ENCODE results near the gene TYK2. TPM values are rescaled to one million over a fixed set of nuclear protein-coding genes. Genes with fewer than 3 reads are reported as not detected.

TYK2 gene
- total RNA-seq, 4 donors from 2014 or later: 22.0 to 112 (median 67.8) TPM

DNA sequence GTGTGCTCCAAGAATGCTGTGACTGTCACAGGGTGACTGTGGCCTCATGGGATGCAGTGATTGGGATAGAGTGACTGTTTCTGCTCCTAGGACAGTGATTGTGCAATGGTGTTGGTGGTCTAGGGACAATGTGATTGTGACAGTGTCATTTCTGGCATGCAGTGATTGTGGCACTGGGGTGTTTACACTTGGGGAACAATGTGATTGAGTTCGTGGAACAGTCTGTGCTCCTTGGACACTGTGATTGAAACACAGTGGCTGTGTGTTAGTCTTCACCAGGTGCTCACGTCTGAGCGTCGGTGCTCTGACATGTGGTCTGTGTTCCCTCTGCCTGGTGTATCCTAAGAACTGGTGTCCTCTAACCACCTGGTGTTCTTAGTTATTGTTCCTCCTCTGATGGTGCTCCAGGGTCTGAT lies 41.7 kb upstream of the TYK2 start:
- H3K9me3 ChIP-seq: no peaks in the 10 kb centered on the region
- peaks cover 30 to 46% of the 10 kb centered on the region in 2 donors for H3K27me3 ChIP-seq

GRCh38 chr19:10421240-10422045 lies 41.1 kb upstream of the TYK2 start:
- Histone ChIP-seq H3K27me3 (peaks cover 36 to 52% of the 10 kb centered on the region in 2 donors), H3K4me3 (no peak overlapping the region), H3K9me3 (no peaks in the 10 kb centered on the region), H3K36me3 (no peaks in the 10 kb centered on the region), H3K4me1 (peaks cover 0 to 35% of the 10 kb centered on the region in 2 donors), H3K27ac (no peak overlapping the region)
- intact Hi-C loops (cut with DNase I; ENCODE audit: low total_unique reads): no loop called here
- DNase-seq: no peak
- TF ChIP-seq POLR2A (IDR thresholded peaks at IDR 0.05): no peak
- TF ChIP-seq CTCF (IDR thresholded peaks at IDR 0.05): no peak

More for the DNA sequence above, 41.7 kb upstream of the TYK2 start:
- intact Hi-C loops (cut with DNase I; ENCODE audit: low total_unique reads): no loop called here
- Histone ChIP-seq H3K27ac (no peak overlapping the region), H3K4me1 (peaks cover 0 to 30% of the 10 kb centered on the region in 2 donors), H3K36me3 (no peaks in the 10 kb centered on the region), H3K4me3 (no peak overlapping the region)
- no peak for TF ChIP-seq CTCF (IDR thresholded peaks at IDR 0.05)
- TF ChIP-seq POLR2A (IDR thresholded peaks at IDR 0.05): no peak
- no peak for DNase-seq

DNA sequence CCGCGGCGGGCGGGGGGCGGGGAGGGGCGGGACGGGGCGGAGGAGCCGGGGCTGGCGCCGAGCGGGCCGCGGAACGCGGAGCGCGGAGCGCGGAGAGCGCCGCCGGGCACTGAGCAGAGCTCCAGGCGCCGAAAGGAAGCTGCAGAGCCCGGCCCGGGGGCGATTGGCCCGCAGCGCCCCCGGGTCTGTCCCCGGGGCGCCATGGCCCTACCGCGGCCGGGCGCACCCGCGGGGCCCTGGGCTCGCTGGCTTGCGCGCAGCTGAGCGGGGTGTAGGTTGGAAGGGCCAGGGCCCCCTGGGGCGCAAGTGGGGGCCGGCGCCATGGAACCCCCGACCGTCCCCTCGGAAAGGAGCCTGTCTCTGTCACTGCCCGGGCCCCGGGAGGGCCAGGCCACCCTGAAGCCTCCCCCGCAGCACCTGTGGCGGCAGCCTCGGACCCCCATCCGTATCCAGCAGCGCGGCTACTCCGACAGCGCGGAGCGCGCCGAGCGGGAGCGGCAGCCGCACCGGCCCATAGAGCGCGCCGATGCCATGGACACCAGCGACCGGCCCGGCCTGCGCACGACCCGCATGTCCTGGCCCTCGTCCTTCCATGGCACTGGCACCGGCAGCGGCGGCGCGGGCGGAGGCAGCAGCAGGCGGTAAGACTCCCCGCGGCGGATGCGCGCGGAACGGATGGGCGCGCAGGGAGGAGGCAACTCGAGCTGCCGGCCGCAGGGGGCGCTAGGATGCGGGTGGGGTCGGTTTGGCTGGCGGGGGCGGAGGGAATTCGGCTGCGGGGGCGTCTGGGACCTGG lies 40.3 kb upstream of the TYK2 start, which contains the start of gene PDE4A:
TSS of gene PDE4A (plus strand) at position 95 of the 796 bp plus-strand sequence. CDS start at position 322, 227 bp downstream.
- Histone ChIP-seq H3K27ac (no peak within 1 kb of the TSS), H3K27me3 (peaks cover 38 to 52% of the 10 kb centered on the region in 2 donors), H3K9me3 (no peaks in the 10 kb centered on the region), H3K36me3 (no peaks in the 10 kb centered on the region), H3K4me3 (no peak within 1 kb of the TSS), H3K4me1 (peaks cover 0 to 35% of the 10 kb centered on the region in 2 donors)
- TF ChIP-seq CTCF (IDR thresholded peaks at IDR 0.05): no peak
- no peak for TF ChIP-seq POLR2A (IDR thresholded peaks at IDR 0.05)
- intact Hi-C loops (cut with DNase I; ENCODE audit: low total_unique reads): no loop called here
- no peak for DNase-seq

DNA sequence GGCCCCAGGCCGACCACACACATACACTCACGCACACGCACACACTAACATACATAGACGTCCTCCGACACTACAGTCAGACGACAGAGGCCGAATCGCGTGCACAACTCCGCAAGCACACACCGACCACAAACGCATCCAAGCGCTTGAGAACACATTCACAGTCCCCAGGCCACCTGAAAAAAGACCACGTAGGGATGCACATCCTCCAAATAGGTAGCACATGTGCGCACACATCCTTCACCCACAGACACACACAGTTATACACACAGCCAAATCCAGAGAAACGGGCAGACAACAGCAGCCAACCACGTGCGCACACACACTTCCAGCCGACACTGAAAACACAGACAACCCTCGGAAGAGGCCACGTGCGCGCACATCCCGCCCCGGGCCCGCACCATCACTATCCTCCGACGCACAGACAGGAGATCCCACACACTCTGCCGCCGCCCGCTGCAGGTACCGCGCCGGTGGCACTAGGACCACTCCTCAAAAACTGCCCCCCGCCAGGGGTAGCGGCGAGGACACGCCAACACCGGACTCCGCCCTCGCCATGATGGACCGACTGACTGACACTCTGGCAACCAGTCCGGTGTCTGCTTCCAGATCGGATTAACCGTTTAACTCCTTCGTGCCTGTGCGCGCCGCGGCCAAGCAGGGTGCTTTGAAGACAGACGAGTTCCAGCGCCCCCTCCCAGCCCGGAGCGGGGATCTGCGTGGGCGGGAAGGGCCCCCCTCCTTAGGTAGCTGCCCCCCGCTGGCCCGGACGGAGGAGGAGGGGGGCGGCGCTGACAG lies 39.5 kb upstream of the TYK2 start:
- Histone ChIP-seq H3K36me3 (no peaks in the 10 kb centered on the region), H3K4me1 (peaks cover 0 to 35% of the 10 kb centered on the region in 2 donors), H3K27me3 (peaks cover 38 to 47% of the 10 kb centered on the region in 2 donors), H3K9me3 (no peaks in the 10 kb centered on the region), H3K4me3 (no peak overlapping the region), H3K27ac (no peak overlapping the region)
- no peak for DNase-seq
- intact Hi-C loops (cut with DNase I; ENCODE audit: low total_unique reads): no loop called here
- TF ChIP-seq POLR2A (IDR thresholded peaks at IDR 0.05) (no peak), CTCF (IDR thresholded peaks at IDR 0.05) (no peak)
